GM23338 (cell line): ENCODE results near the gene DENND2C. TPM values are rescaled to one million over a fixed set of nuclear protein-coding genes. Genes with fewer than 3 reads are reported as not detected.

Experiments used
- ATAC-seq: fragments of 200-7000 bp; cut with Tn5 transposase; 3 replicates; pipeline ENCODE4 v1.9.1; 2020
- DNase-seq: peaks from one replicate; pipeline ENCODE4 v3.0.0-alpha.2; 2015; ENCODE audit warnings: low spot score
- H2AFZ ChIP-seq: fragments of 200-600 bp; sonication (generic); 2 replicates; pipeline ENCODE4 v1.8.0; 2016; ENCODE audit warnings: antibody characterized with exemption, mild to moderate bottlenecking, moderate library complexity
- H3F3A ChIP-seq: fragments of 200-600 bp; sonication (generic); replicated peaks from 2 replicates; pipeline ENCODE4 v1.8.0; 2017; ENCODE audit warnings: antibody characterized with exemption, mixed run types, low read depth
- H3K27ac ChIP-seq: fragments of 200-600 bp; sonication (generic); 2 replicates; pipeline ENCODE4 v1.6.1; 2016; ENCODE audit warnings: low read depth
- H3K27me3 ChIP-seq: fragments of 200-600 bp; sonication (generic); 2 replicates; pipeline ENCODE4 v1.8.0; 2016; ENCODE audit warnings: mild to moderate bottlenecking, mixed run types, moderate library complexity; ENCODE audit not compliant: insufficient read depth
- H3K36me3 ChIP-seq: fragments of 200-600 bp; sonication (generic); 2 replicates; pipeline ENCODE4 v1.8.0; 2016; ENCODE audit warnings: mild to moderate bottlenecking; ENCODE audit not compliant: insufficient read depth
- H3K4me1 ChIP-seq: fragments of 200-600 bp; sonication (generic); 2 replicates; pipeline ENCODE4 v1.8.0; 2016; ENCODE audit warnings: mild to moderate bottlenecking, moderate library complexity; ENCODE audit not compliant: insufficient read depth
- H3K4me2 ChIP-seq: fragments of 200-600 bp; sonication (generic); 2 replicates; pipeline ENCODE4 v1.7.1; 2017; ENCODE audit warnings: mixed run types
- H3K4me3 ChIP-seq: fragments of 200-600 bp; sonication (generic); 2 replicates; pipeline ENCODE4 v1.6.1; 2016; ENCODE audit warnings: mixed run types
- H3K79me2 ChIP-seq: fragments of 200-600 bp; sonication (generic); replicated peaks from 2 replicates; pipeline ENCODE4 v1.8.0; 2017; ENCODE audit warnings: mild to moderate bottlenecking; ENCODE audit not compliant: insufficient read depth
- H3K9me2 ChIP-seq: fragments of 200-600 bp; sonication (generic); 2 replicates; pipeline ENCODE4 v1.8.0; 2017; ENCODE audit not compliant: insufficient read depth
- H4K20me1 ChIP-seq: fragments of 200-600 bp; sonication (generic); replicated peaks from 2 replicates; pipeline ENCODE4 v1.8.0; 2017; ENCODE audit warnings: mild to moderate bottlenecking; ENCODE audit not compliant: insufficient read depth
- H3K27ac Mint-ChIP-seq: 2 replicates; pipeline ENCODE4 v1.8.0; 2020; ENCODE audit warnings: inconsistent platforms, mild to moderate bottlenecking, moderate library complexity, mixed read lengths
- H3K27me3 Mint-ChIP-seq: 3 replicates; pipeline ENCODE4 v1.8.0; 2022; ENCODE audit warnings: low read depth, mild to moderate bottlenecking, moderate library complexity, mixed read lengths, inconsistent platforms; ENCODE audit not compliant: insufficient read depth, poor library complexity
- H3K36me3 Mint-ChIP-seq: 3 replicates; pipeline ENCODE4 v1.8.0; 2021; ENCODE audit warnings: low read depth, mild to moderate bottlenecking, inconsistent platforms, moderate library complexity, mixed read lengths
- H3K4me1 Mint-ChIP-seq: 3 replicates; pipeline ENCODE4 v1.8.0; 2020; ENCODE audit warnings: mild to moderate bottlenecking, inconsistent platforms, mixed read lengths
- H3K4me3 Mint-ChIP-seq: 3 replicates; pipeline ENCODE4 v1.8.0; 2021; ENCODE audit warnings: moderate library complexity, mild to moderate bottlenecking, inconsistent platforms, mixed read lengths
- H3K9me3 Mint-ChIP-seq: 3 replicates; pipeline ENCODE4 v1.8.0; 2020; ENCODE audit warnings: moderate library complexity, mild to moderate bottlenecking, inconsistent platforms, mixed read lengths
- CREB1 ChIP-seq: fragments of 250-450 bp; sonication (Bioruptor Pico); IDR thresholded peaks from 2 replicates; pipeline ENCODE4 v1.5.0; 2020; ENCODE audit warnings: low read depth, mild to moderate bottlenecking, moderate library complexity
- ETS1 ChIP-seq: IDR thresholded peaks from 2 replicates; pipeline ENCODE4 v1.6.1; 2016; ENCODE audit warnings: antibody characterized with exemption
- EZH2 ChIP-seq: fragments of 200-600 bp; sonication (generic); IDR thresholded peaks from one replicate; pipeline ENCODE4 v1.8.0; 2017; ENCODE audit warnings: antibody characterized with exemption, mild to moderate bottlenecking, low read depth; ENCODE audit not compliant: unreplicated experiment
- EZH2phosphoT487 ChIP-seq: fragments of 200-600 bp; sonication (generic); IDR thresholded peaks from one replicate; pipeline ENCODE4 v1.8.1; 2018; ENCODE audit warnings: antibody characterized with exemption; ENCODE audit not compliant: unreplicated experiment
- NANOG ChIP-seq: IDR thresholded peaks from 2 replicates; pipeline ENCODE4 v1.6.1; 2016; ENCODE audit warnings: antibody characterized with exemption, borderline replicate concordance
- POLR2AphosphoS5 ChIP-seq: IDR thresholded peaks from 2 replicates; pipeline ENCODE4 v1.6.1; 2016; ENCODE audit warnings: antibody characterized with exemption, low read depth
- REST ChIP-seq: IDR thresholded peaks from one replicate; pipeline ENCODE4 v1.6.1; 2018; ENCODE audit warnings: antibody characterized with exemption; ENCODE audit not compliant: unreplicated experiment
- STAT1 ChIP-seq: IDR thresholded peaks from one replicate; pipeline ENCODE4 v1.6.1; 2016; ENCODE audit warnings: antibody characterized with exemption; ENCODE audit not compliant: unreplicated experiment
- ZNF114 ChIP-seq: fragments of 250-450 bp; sonication (Bioruptor Pico); IDR thresholded peaks from 2 replicates; pipeline ENCODE4 v1.5.0; 2020; ENCODE audit warnings: mild to moderate bottlenecking, moderate library complexity
- ZNF331 ChIP-seq: fragments of 250-450 bp; sonication (Bioruptor Pico); IDR thresholded peaks from 2 replicates; pipeline ENCODE4 v1.5.0; 2020; ENCODE audit warnings: low read depth, mild to moderate bottlenecking, moderate library complexity
- polyA plus RNA-seq: library from polyadenylated mRNA; unstranded; fragments of >200 nt; fragmentation: Nextera tagmentation; extraction: Ambion mirVana; gene quantifications from 2 replicates; pipeline ENCODE4 v1.2.1, GENCODE V29; 2016
- total RNA-seq: library from RNA; depleted of rRNA; stranded (reverse); fragments of >200 nt; shearing (Covaris generic); gene quantifications from 2 replicates; pipeline ENCODE4 v1.2.3, GENCODE V29; 2014

DENND2C gene
- total and polyA plus RNA-seq, 2 experiments from 2014 or later, result 4.1 to 7.0 TPM

- TF ChIP-seq NANOG (no peak), CREB1 (CRISPR knock-in tag) (no peak)
Observed at GRCh38 chr1:114671939-114672275, 2.1 kb upstream of the DENND2C start (continued).

GRCh38 chr1:114671011-114671938 is 1.4 kb upstream of the DENND2C start:
- TF ChIP-seq ZNF331 (CRISPR knock-in tag) (no peak), CREB1 (CRISPR knock-in tag) (no peak), ETS1 (no peak)

GRCh38 chr1:114670083-114671010 is 498 bp upstream of the DENND2C start:
- H3K4me1 ChIP-seq, result 0 out of 2 replicates have a peak, but pooled peaks cover 4% of the 10 kb centered on the region
- DNase-seq (peak; percentile 95), ATAC-seq (peak; percentile 96)
- no peak overlapping the region for H3K27ac ChIP-seq
- TF ChIP-seq EZH2phosphoT487 (no peak), EZH2 (no peak), STAT1 (no peak), NANOG (no peak), CREB1 (CRISPR knock-in tag) (no peak), POLR2AphosphoS5 (peak; percentile 55), ZNF114 (no peak), REST (peak; percentile 2)
- H3K4me3 Mint-ChIP-seq, result peak overlapping the region; percentile 85
- H3K36me3 Mint-ChIP-seq, result no peaks in the 10 kb centered on the region
- peak overlapping the region; percentile 95 for H3K4me2 ChIP-seq
- peak overlapping the region; percentile 37; the same call in 1 of the 2 replicates for H3K27ac Mint-ChIP-seq
- H3K27me3 Mint-ChIP-seq, result peaks cover 6% of the 10 kb centered on the region
- peak overlapping the region; percentile 84 for H3K4me3 ChIP-seq
- peaks cover 26% of the 10 kb centered on the region; the same call in 1 of the 2 replicates for H3K27me3 ChIP-seq
- no peaks in the 10 kb centered on the region for H3K9me3 Mint-ChIP-seq
- H4K20me1 ChIP-seq, result no peaks in the 10 kb centered on the region
- H3K36me3 ChIP-seq, result no peaks in the 10 kb centered on the region
- peaks cover 7% of the 10 kb centered on the region; the same call in 1 of the 2 replicates for H3F3A ChIP-seq
- H3K4me1 Mint-ChIP-seq, result peaks cover 4% of the 10 kb centered on the region; the same call in 2 of the 3 replicates
- no peaks in the 10 kb centered on the region for H3K9me2 ChIP-seq
- no peaks in the 10 kb centered on the region for H3K79me2 ChIP-seq
- H2AFZ ChIP-seq, result peak overlapping the region; percentile 99

More at GRCh38 chr1:114671011-114671938, 1.4 kb upstream of the DENND2C start:
- no peaks in the 10 kb centered on the region for H4K20me1 ChIP-seq
- ATAC-seq, result no peak
- H3F3A ChIP-seq, result peaks cover 7% of the 10 kb centered on the region; the same call in 1 of the 2 replicates
- H3K4me2 ChIP-seq, result peak overlapping the region; percentile 95
- H3K4me3 Mint-ChIP-seq, result peak overlapping the region; percentile 85
- H3K4me1 ChIP-seq, result 0 out of 2 replicates have a peak, but pooled peaks cover 4% of the 10 kb centered on the region
- H3K36me3 Mint-ChIP-seq, result no peaks in the 10 kb centered on the region
- H3K4me1 Mint-ChIP-seq, result peaks cover 4% of the 10 kb centered on the region; the same call in 2 of the 3 replicates
- H3K27me3 Mint-ChIP-seq, result peaks cover 5% of the 10 kb centered on the region
- peak overlapping the region; percentile 84 for H3K4me3 ChIP-seq
- no peaks in the 10 kb centered on the region for H3K9me2 ChIP-seq
- H3K9me3 Mint-ChIP-seq, result no peaks in the 10 kb centered on the region
- H3K27me3 ChIP-seq, result peaks cover 26% of the 10 kb centered on the region; the same call in 1 of the 2 replicates
- no peak overlapping the region for H3K27ac ChIP-seq
- H2AFZ ChIP-seq, result no peak overlapping the region
- no peaks in the 10 kb centered on the region for H3K79me2 ChIP-seq
- H3K36me3 ChIP-seq, result no peaks in the 10 kb centered on the region
- H3K27ac Mint-ChIP-seq, result no peak overlapping the region
- DNase-seq, result no peak
